Measurements from ENCODE around the gene B3GAT1. TPM values are rescaled to one million over a fixed set of nuclear protein-coding genes. Genes with fewer than 3 reads are reported as not detected.

The B3GAT1 gene
- total RNA-seq, 1 experiment from 2014 or later: not detected

GRCh38 chr11:134449713-134450112, 37.7 kb upstream of the B3GAT1 start:
- no peak overlapping the region for H3K4me3 ChIP-seq (replicated peaks in 1 of 2; ENCODE audit: low read depth in 1 of 2, low read length in 2 of 2)
- intact Hi-C loops (cut with micrococcal nuclease): no loop called here
- H3K27me3 ChIP-seq (ENCODE audit: insufficient read depth, low read length): no peaks in the 10 kb centered on the region
- H2AFZ ChIP-seq (ENCODE audit: low read depth, low read length, poor library complexity, severe bottlenecking): no peak overlapping the region
- CTCF ChIA-PET: no interaction called here
- TF ChIP-seq CTCF (IDR thresholded peaks at IDR 0.05 in 2 of 3, conservative IDR thresholded peaks at IDR 0.05 in 1 of 3; ENCODE audit: borderline replicate concordance in 1 of 3, insufficient read depth in 1 of 3, low read depth in 2 of 3, low read length in 2 of 3) (peak in 2 of 3 experiments; percentile 42 to 43; a peak in 3 of 6 replicates), RAD21 (IDR thresholded peaks at IDR 0.05; ENCODE audit: low read depth) (peak; percentile 39), POLR2A (IDR thresholded peaks at IDR 0.05; ENCODE audit: borderline replicate concordance, extremely low read depth, insufficient read depth, insufficient read length) (no peak)
- RAD21 ChIA-PET (ENCODE audit: low non-redundant PET in 1 of 2, low total read pairs in 2 of 2, uncharacterized antibody in 2 of 2, unreplicated experiment in 2 of 2): no interaction called here
- no TSS peak for BruUV-seq (replicated peaks)
- ATAC-seq (peak; percentile 88), DNase-seq (ENCODE audit: low read depth, low spot score) (peak; percentile 4)
- H3K9ac ChIP-seq (ENCODE audit: low read length): no peak overlapping the region
- no peaks in the 10 kb centered on the region for H4K20me1 ChIP-seq (ENCODE audit: insufficient read depth)
- no peaks in the 10 kb centered on the region for H3K79me2 ChIP-seq (ENCODE audit: insufficient read depth, low read length)
- no peaks in the 10 kb centered on the region for H3K4me1 ChIP-seq (ENCODE audit: control insufficient read depth in 1 of 2, insufficient read depth in 2 of 2, low read length in 2 of 2)
- H3K9me3 ChIP-seq (ENCODE audit: control insufficient read depth in 1 of 2, insufficient read depth in 1 of 2, low read depth in 1 of 2, low read length in 2 of 2): no peaks in the 10 kb centered on the region
- no peaks in the 10 kb centered on the region for H3K36me3 ChIP-seq (ENCODE audit: control insufficient read depth in 1 of 2, insufficient read depth in 2 of 2, low read length in 2 of 2)
- H3K4me2 ChIP-seq (ENCODE audit: low read length): no peak overlapping the region
- POLR2A ChIA-PET: no interaction called here
- H3K9me2 ChIP-seq (ENCODE audit: insufficient read depth): no peaks in the 10 kb centered on the region
- no peak overlapping the region for H3K27ac ChIP-seq (ENCODE audit: low read depth, low read length)

- intact Hi-C loops (cut with micrococcal nuclease): no loop called here
- Histone ChIP-seq H3K4me2 (ENCODE audit: low read length) (no peak overlapping the region), H3K27ac (ENCODE audit: low read depth, low read length) (no peak overlapping the region), H3K79me2 (ENCODE audit: insufficient read depth, low read length) (no peaks in the 10 kb centered on the region), H3K9ac (ENCODE audit: low read length) (no peak overlapping the region), H4K20me1 (ENCODE audit: insufficient read depth) (no peaks in the 10 kb centered on the region), H2AFZ (ENCODE audit: low read depth, low read length, poor library complexity, severe bottlenecking) (no peak overlapping the region), H3K9me2 (ENCODE audit: insufficient read depth) (no peaks in the 10 kb centered on the region), H3K9me3 (ENCODE audit: control insufficient read depth in 1 of 2, insufficient read depth in 1 of 2, low read depth in 1 of 2, low read length in 2 of 2) (no peaks in the 10 kb centered on the region), H3K4me1 (ENCODE audit: control insufficient read depth in 1 of 2, insufficient read depth in 2 of 2, low read length in 2 of 2) (no peaks in the 10 kb centered on the region), H3K27me3 (ENCODE audit: insufficient read depth, low read length) (no peaks in the 10 kb centered on the region), H3K36me3 (ENCODE audit: control insufficient read depth in 1 of 2, insufficient read depth in 2 of 2, low read length in 2 of 2) (no peaks in the 10 kb centered on the region), H3K4me3 (replicated peaks in 1 of 2; ENCODE audit: low read depth in 1 of 2, low read length in 2 of 2) (no peak overlapping the region)
- CTCF ChIA-PET: no interaction called here
- BruUV-seq (replicated peaks): no TSS peak
- ATAC-seq: no peak
- no peak for DNase-seq (ENCODE audit: low read depth, low spot score)
- TF ChIP-seq RAD21 (IDR thresholded peaks at IDR 0.05; ENCODE audit: low read depth) (no peak), POLR2AphosphoS5 (IDR thresholded peaks at IDR 0.05; ENCODE audit: low read depth, low read length) (no peak), YY1 (IDR thresholded peaks at IDR 0.05; ENCODE audit: extremely low read depth, insufficient replicate concordance, low read depth, low read length) (no peak), CBX3 (IDR thresholded peaks at IDR 0.05; ENCODE audit: low read depth) (no peak)
- POLR2A ChIA-PET: no interaction called here
- RAD21 ChIA-PET (ENCODE audit: low non-redundant PET in 1 of 2, low total read pairs in 2 of 2, uncharacterized antibody in 2 of 2, unreplicated experiment in 2 of 2): no interaction called here
These were observed 37.0 kb upstream of the B3GAT1 start for GRCh38 chr11:134449051-134449450.

Data from HCT116 (cell line).